Measurements from ENCODE around the gene SLC17A5.
"Not testable (repeated sequence)": the region's sequence is repeated elsewhere in the genome, so short reads cannot be mapped to it uniquely, and the experiment has no call there.

Gene SLC17A5

DNA sequence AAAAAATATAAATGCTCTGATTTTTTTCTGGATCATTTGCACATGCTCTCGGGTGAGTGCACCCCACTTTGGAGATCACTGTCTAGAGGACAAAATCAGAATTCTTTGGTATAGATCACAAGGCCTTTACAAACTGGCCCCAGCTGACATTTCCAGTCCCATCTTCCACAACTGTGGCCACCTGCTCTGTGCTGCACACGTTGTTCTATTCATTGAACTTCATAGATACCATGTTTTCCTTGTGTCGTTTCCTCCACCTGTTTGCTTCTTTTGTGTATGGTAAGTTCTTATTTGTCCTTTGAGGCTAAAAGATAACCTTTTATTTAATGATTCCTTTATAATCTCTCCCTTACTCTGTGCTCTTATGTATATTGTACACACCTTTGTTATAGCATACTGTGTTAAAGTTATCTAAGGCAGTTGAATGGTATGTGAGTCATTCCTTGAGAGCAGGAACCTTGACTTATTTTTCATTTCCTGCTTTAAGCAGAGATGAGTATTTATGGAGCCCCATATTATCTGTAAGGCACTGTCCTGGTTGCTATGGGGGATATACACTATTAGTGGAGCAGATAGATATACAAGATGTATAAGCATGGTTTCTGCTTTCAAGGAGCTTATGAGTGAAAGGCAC, 12.0 kb upstream of the SLC17A5 start:
- no peak for DNase-seq

DNA sequence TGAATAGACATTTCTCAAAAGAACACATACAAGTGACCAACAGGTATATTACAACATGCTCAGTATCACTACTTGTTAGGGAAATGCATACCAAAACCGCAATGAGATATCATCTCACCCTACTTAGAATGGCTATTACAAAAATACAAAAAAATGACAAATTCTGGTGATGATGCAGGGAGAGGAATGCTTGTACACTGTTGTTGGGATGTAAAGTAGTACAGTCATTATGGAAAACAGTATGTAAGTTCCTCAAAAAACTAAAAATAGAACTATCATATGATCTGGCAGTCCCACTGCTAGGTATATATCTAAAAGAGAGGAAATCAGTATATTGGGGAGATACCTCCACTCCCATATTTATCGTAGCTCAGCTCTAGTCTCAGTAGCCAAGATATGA, 10.9 kb upstream of the SLC17A5 start:
- DNase-seq, result no peak

DNA sequence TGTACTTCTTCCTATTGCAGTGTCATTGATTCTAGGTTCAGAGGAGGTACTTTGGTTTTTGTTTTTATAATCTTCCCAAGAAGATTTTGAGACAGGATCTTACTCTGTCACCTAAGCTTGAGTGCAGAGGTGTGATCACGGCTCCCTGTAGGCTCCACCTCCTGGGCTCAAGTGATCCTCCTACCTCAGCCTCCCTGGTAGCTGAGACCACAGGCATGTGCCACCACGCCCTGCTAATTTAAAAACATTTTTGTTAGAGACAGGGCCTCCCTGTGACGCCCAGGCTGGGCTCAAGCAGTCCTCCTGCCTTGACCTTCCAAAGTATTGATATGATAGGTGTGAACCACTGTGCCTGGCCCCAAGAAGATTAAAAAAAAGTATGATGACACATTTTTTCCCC, 3.4 kb upstream of the SLC17A5 start:
- DNase-seq, result no peak

DNA sequence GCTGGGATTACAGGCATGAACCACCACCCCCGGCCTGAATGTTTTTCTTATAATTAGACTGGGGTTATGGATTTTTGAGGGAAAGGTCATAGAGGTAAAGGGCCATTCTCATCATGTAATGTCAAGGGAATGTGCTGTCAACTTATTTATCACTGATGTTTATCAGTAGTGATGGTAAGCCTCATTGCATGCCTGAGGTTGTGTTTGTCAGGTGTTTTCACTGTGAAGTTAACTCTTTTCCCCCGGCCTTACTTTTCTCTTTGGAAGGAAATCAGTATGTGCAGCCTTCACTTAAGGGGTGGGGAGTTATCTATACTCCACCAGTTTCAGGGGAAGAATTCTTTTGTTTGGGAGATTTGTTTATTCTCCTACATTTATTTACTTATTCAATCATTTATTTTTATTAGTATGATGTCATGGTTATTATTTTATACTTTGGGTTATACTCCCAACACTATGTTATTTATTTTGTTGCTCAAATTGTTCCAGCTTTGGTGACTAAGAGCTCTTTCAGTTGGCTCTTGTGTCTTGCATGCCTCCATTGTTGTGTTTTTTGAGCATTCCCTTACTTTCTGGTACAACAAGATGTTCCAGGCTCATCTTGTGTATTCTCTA, 2.8 kb upstream of the SLC17A5 start:
- no peak for DNase-seq

DNA sequence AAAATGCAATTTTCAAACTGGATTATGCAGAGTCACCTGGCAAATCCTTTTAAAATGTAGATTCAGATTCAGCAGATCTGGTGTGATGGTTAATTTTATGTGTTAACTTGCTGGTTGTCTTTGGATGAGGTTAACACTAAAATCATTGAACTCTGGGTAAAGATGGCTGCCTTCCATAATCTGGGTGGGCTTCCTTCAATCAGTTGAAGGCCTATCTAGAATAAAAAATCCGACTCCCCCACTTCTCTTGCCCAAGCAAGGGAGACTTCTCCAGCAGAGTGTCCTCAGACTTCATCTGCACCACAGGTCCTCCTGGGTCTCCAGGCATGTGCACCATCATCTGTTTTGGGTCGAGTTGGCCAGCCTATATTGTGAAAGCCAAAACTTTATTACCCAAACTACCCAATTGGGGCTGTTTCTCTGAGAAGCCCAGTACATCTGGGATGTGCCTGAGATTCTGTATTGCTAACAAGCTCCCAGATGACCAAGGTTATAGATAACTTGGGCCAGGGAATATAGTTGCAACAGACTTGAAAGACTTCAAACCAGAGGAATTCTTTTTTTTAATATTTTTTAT, 1.6 kb upstream of the SLC17A5 start:
- no peak for DNase-seq

DNA sequence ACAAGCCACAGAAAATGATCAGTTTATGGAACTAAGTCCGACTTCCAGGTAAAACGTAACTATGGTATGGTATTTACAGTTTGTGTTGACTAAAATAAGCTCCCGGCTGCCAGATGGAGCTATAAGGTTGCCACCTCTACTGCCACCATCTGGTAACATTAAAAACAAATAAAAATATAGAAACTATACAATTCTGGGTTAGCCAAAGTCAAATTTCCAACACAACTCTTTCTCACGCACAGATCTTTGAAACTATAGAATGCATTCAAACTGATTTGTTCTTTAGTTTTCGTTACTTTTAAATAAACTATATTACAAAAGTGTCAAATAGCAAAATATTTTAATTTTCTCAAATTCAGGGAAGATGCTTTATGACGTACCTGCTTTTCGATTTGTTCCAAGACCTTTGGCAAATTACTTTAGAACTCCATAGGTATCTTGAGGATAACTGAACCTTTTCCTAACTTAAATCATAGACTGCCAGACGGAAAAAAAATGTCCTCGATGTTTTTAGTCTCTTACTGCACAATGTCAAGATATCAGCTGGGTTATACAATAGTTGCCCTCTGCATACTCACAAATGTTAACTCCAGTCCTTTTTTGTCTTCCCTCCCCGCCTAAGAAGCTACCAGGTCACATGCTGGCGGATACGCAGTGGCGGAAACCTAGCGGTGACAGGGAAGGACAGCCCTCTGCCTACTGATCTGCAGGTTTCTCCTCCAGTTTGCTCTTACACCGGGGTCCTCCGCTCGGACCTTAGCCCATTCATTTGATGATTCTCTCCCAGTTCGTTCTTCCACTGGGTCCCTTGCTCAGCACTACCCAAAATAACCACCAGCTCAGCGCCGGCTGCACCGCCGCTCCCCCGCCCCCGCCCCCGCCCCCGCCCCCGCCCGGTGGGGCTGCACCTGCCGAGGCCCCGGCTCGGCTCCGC, 888 bp downstream of the SLC17A5 start:
- DNase-seq, result peak; percentile 39

DNA sequence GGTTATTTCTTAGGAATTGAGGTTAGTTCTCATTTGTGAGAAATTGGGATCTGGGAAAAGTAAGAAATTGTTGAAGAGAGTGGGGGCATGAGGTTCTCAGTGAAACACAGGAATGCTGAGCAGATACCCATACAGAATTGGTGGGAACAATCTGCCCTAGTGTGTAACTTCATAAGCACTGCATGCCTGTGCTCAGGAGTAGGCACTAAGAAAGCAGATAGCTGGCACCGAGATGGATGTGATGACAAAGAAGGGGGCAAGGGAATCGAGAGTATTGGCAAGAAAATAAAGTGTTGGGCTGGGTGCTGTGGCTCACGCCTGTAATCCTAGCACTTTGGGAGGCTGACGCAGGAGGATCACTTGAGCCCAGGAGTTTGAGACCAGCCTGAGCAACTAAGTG, 4.0 kb downstream of the SLC17A5 start:
- no peak for DNase-seq

DNA sequence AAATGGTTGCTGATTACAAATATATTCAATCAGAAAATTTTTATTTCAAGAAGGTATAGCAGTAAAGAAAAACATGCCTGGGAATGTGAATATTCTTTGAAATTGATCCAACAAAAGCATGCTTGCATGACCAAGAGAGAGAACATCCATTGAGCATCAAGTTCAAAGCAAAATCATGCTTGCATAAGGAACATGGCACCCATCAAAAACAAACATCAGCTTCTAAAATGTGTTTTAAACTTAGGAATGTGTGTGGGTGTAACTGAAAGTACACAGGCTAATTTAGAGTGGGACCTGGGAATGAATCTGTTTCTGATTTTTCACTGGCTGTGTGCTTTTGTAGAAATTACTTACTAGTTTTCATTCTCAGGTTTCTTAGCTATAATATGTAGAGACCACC, 5.6 kb downstream of the SLC17A5 start:
- no peak for DNase-seq

DNA sequence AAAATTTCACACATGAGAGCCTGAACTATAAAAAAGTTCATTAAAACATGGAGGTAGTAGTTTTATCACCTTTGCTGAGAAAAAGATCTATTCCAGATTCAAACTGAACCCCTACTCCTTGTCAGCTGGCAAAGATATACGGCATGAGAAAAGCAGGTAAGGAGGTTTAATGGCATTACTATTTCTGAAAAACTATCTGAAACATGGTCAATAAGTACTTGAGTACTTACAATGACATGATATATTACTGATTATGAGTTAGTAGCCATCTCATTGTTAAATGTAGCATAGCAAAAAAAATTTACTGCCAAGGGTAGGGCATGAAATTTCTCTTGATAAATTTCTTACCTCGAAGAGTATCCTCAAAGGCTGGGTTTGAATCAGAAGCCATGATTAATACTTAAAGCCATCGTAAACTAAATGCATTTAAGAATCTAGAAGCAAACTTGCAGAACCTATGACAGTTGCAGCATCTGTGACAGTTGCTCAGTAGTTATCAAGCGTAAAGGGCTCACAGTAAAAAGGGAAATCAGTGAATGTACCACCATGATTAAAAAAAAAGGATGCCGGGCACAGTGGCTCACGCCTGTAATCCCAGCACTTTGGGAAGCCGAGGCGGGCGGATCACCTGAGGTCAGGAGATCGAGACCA, 8.7 kb downstream of the SLC17A5 start:
- no peak for DNase-seq

DNA sequence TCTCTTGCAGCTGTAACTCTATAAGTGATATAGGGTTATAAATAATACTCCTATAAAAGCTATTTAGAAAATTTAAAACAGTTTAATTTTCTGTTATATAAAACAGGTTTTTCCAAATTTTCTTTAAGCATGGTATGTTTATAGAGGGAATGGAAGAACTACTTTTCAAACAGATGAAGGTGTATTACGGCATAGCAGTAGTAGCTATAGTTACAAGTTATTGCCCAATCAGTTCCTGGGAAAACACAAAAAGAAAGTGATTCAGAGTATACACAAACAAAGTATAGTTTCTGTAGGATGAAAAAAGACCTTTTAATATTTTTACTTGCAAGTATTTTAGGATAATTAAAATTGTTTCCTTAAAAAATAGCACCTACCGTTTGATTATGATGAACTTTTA, 9.8 kb downstream of the SLC17A5 start:
- no peak for DNase-seq

DNA sequence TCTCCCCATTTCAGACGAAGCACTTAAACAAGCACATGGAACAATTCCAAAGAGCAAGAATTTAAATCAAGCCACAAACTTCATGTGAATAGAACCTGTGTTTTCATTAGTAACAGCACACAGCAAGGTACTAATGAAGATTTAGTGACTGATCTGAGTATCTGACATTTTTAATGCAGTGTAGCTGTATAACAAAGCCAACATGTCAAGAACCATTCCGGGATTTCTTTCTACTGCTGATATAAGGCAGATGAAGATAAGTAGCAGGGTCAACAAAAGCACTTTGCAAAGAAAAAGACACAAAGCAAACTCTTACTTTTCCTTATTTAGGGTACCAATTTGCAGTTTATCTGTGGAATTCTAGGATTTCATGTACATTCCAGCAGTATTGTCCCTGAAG, 11.3 kb downstream of the SLC17A5 start:
- DNase-seq, result no peak

DNA sequence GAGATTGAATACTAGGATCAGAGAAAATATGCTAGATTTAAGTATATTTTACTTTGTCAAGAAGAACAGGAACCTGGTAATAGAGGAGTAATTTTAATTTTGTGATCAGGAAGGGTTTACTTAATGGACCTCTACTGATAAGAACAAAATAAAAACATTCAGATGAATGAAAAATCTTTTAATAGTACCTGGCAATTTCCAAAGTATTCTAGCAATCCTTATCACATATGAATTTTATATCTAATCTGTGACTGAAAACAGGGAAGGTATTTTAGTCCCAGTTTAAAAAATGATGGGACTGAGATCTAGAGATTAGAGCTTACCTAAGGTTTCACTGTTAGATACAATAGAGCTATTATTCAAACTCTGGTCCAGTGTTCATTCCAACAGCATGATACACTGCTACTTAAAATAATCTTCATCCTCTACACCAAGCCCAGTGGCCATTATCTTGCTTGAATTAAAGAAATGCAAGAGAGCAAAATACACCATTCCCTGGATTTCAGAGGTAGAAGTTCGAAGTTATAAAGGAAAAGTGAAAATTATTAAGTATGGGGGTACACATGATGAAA, 13.5 kb downstream of the SLC17A5 start:
- DNase-seq, result no peak

DNA sequence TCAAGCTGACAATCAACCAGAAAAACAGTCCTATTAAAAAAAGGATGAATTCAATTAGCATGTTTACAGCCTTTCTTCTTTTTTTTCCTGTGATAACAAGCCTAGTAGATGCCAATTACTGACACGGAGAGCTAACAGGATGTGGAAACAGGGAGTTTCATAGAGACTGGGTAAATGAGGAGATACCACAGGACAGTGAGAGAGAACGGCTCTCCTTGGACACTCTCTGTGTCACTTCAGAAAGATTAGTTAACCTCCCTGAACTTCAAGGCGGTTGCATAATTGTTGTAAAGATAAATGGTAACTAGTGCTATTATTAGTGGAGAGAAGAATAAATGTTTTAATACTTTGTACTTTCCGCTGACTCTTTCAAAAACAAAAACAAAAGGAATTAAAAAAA, 14.8 kb downstream of the SLC17A5 start:
- no peak for DNase-seq

DNA sequence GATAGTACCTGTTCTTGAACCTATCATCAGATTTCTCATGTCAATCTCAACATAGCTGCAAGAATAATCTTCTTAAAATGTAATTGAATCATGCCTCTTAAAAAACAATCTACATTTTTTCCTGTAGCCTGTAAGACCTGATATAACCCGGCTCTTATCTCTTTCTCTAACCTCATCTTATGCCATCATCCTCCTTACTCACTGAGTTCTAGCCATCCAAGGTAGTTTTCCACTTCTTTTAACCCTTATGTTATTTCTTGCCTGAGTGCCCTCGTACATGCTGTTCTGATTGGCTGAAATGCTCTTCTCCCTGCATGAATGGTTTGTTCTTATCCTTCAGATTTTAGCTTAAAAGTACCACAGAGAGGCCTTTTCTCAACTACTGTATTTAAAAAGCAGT, 16.4 kb downstream of the SLC17A5 start:
- DNase-seq, result no peak

DNA sequence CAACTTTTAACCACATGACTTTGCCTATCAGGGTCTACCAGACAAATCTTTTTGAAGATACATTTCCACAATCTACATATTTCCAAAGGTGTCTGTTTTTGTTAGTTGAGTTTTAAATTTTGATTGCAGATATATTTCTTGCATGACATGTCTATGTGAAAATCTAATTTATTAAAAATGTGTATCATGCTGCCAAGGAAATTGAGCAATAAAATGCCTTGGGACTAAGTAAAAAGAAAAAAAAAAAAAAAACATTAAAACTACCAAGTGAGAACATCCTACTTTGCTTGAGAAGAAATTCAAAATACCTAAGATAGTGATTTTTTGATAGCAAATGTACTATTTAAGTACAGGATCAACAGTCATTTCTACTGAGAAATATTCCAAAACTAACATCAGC, 17.7 kb downstream of the SLC17A5 start:
- DNase-seq, result no peak

DNA sequence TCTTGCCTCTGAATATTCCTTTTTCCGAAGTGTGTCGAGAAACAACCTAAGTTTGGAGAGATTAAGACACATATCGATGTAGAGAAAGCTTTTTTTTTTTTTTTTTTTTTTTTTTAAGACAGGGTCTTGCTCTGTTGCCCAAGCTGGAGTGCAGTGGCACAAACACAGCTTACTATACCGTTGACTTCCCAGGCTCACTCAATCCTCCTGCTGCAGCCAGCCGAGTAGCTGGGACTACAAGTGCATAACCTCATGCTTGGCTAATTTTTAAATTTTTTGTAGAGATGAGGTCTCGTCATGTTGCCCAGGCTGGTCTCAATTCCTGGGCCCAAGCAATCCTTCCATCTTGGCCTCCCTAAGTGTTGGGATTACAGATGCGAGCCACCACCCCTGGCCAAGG, 21.4 kb downstream of the SLC17A5 start:
- DNase-seq, result no peak

DNA sequence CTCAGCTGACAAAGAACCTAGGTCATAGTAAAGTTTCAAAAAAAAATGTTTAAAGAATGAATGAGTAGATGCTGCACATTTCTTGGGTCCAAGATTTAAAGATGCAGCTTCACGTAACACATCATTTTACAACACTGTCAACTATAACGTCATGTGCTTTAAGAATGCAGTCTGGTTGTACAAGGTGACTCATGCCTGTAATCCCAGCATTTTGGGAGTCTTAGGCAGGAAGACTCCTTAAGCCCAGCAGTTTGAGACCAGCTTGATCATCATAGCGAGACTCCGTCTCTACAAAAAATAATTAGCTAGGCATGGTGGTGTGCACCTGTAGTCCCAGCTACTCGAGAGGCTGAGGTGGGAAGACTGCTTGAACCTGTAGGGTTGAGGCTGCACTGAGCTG, 21.9 kb downstream of the SLC17A5 start:
- DNase-seq, result no peak

DNA sequence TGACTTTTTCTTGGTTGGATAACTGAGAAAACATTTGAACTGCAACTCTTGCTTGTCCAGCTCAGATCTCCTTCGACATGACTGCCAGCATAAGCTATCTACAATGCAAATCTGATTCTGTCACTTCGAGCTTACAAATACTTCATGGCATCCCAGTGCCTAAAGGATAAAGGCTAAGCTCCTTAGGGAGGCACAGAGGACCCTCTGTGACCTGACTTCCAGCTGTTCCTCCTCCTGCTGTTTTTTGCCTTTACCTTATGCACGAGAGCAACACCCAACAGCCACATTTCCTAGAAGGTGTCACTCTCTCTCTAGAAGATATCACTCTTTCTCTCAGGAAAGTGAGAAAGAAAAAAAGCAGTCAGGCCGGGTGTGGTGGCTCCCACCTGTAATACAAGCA, 23.4 kb downstream of the SLC17A5 start:
- no peak for DNase-seq

DNA sequence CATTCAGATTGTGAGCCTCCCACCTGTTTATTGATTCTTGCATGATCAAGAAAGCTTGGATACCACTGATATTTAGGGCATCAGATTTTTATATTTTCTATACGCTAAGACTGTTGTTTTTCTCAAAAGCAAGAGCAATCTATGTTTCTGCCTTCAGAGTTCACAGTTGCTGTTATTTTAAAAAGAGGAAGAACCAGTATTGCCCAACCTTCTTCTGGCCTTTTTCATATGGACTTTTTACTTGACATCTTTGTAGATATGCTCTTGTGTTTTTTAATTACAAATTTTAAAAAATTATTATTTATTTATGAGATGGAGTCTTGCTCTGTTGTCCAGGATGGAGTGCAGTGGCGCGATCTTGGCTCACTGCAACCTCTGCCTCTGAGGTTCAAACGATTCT, 28.9 kb downstream of the SLC17A5 start:
- DNase-seq, result no peak

DNA sequence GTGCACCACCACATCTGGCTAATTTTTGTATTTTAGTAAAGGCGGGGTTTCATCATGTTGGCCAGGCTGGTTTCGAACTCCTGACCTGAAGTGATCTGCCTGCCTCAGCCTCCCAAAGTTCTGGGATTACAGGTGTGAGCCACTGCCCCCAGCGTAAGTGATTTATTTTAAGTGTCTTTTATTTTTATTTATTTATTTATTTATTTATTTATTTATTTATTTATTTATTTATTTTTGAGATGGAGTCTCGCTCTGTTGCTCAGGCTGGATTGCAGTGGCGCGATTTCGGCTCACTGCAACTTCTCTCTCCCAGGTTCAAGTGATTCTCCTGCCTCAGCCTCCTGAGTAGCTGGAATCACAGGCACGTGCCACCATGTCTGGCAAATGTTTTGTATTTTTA, 30.3 kb downstream of the SLC17A5 start:
- DNase-seq, result not testable (repeated sequence)

DNA sequence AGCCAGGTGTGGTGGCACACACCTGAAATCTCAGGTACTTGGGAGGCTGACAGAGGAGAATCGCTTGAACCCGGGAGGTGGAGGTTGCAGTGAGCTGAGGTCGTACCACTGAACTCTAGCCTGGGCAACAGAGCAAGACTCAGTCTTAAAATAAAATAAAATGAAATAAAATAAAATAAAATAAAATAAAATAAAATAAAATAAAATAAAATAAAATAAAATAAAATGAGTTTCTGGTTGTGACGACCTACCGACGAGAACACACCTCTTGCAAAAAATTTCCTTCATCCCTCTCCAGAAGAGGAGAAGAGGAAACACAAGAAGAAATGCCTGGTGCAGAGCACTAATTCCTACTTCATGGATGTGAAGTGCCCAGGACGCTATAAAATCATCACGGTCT, 35.7 kb downstream of the SLC17A5 start:
- DNase-seq, result not testable (repeated sequence)

DNA sequence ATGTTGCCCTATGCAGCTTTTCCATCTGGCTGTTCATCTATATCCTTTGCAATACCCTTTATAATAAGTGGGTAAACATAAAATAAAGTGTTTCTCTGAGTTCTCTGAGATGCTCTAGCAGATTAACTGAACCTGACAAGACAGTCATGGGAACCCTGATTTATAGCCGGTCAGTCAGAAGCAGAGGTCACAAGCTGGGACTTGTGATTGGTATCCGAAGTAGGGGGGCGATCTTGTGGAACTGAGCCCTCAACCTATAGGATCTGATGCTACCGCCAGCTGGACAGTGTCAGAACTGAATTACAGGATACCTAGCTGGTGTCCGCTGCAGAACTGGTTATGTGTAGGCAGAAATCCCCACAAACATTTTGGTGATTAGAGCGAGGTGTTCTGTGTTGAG, 39.0 kb downstream of the SLC17A5 start:
- no peak for DNase-seq

All from midbrain (tissue), 1 donor.